Muscle layer of duodenum (tissue), 2 donors: ENCODE results near the gene ALKBH3.

ENCODE experiments used
- H3K27ac ChIP-seq: one replicate; pipeline ENCODE4 v1.7.0; 2013; ENCODE audit warnings: mild to moderate bottlenecking, low read length
- H3K27me3 ChIP-seq: one replicate; pipeline ENCODE4 v1.7.0; 2013; ENCODE audit warnings: low read depth, mild to moderate bottlenecking, control low read depth, low read length
- H3K36me3 ChIP-seq, 2 donors: one replicate each; pipeline ENCODE4 v1.7.0; 2013; ENCODE audit warnings: low read length in 2 of 2, control low read depth in 1 of 2, mild to moderate bottlenecking in 1 of 2; ENCODE audit not compliant: insufficient read depth in 2 of 2, control insufficient read depth in 1 of 2
- H3K4me1 ChIP-seq, 2 donors: one replicate each; pipeline ENCODE4 v1.7.0; 2013; ENCODE audit warnings: low read length in 2 of 2, mild to moderate bottlenecking in 2 of 2, control low read depth in 1 of 2, moderate library complexity in 1 of 2; ENCODE audit not compliant: insufficient read depth in 2 of 2, control insufficient read depth in 1 of 2
- H3K4me3 ChIP-seq, 2 donors: one replicate each; pipeline ENCODE4 v1.7.0; 2013; ENCODE audit warnings: low read length in 2 of 2, low read depth in 1 of 2, mild to moderate bottlenecking in 1 of 2
- H3K9me3 ChIP-seq, 2 donors: one replicate each; pipeline ENCODE4 v1.7.0; 2013; ENCODE audit warnings: low read length in 2 of 2, control low read depth in 1 of 2, mild to moderate bottlenecking in 1 of 2; ENCODE audit not compliant: control insufficient read depth in 1 of 2
- donor health status: healthy.

ALKBH3 gene

DNA sequence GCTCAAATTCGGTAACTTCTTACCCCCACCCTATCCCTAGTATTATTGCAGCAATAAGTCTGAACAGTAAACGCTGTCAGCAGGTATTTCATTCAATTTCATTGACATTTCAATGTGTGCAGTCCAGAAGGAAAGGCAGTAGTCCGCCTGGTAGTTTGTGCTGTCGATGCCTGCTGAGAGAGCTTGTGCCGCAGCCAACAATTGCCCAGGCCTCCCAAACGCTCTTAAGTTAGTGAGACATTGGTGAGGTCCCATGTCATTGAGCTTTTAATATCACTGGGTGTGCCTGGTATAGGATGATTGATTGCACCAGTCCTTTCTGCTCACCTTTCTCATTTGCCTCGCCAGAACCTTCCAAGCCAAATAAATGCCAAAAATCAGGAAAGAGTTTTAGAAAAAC is 28.1 kb downstream of the ALKBH3 start:
- H3K4me3 ChIP-seq = no peak overlapping the region
- H3K9me3 ChIP-seq = no peaks in the 10 kb centered on the region
- no peaks in the 10 kb centered on the region for H3K4me1 ChIP-seq
- peaks cover 10 to 30% of the 10 kb centered on the region in 2 donors for H3K36me3 ChIP-seq
- H3K27me3 ChIP-seq = no peaks in the 10 kb centered on the region
- no peak overlapping the region for H3K27ac ChIP-seq

DNA sequence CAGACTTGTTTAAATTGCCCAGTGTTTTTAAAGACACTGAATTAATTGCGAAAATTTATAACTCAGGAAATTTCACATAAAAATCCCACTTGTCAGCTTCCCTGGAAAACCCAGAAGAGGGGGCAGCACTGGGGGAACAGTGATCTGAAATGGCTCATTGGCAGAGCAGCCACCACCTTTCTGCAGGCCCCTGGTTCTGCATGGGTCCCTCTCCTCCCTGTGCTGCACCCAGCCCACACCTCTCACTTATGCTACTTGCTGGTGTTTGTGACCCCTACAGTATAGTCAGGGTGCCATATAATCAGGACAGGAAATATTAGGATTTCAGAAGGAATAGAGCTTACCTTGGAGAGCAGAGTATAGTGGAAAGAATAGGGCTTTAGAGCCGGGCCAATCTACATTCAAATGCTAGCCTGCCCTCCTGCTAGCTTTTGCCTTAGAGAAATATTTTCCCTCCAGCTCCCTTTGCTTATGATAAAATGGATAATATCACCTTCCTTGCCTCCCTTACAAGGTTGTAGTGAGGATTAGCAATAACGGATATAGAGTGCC is 33.3 kb downstream of the ALKBH3 start:
- peaks cover 10 to 15% of the 10 kb centered on the region in 2 donors for H3K4me1 ChIP-seq
- peaks cover 14 to 42% of the 10 kb centered on the region in 2 donors for H3K36me3 ChIP-seq
- no peaks in the 10 kb centered on the region for H3K9me3 ChIP-seq
- no peak overlapping the region for H3K27ac ChIP-seq
- H3K4me3 ChIP-seq = no peak overlapping the region
- H3K27me3 ChIP-seq = no peaks in the 10 kb centered on the region

DNA sequence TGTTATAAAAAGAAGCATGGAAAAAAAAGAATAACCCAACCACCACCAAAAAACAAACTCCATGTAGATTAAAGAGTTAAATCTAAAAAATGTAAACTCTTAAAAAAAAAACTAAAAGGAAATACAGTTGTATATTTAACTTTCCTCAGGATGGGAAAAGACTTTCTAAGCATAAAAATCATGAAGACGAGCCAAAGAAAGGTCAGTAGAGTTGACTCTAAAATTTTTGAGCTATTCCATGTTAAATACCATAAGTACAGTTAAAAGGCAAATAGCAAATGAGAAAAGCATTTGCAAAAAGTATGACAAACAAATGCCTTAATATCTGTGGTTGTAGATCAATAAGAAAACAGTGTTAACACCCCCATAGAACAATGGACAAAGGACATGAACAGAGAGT is 33.8 kb downstream of the ALKBH3 start:
- H3K9me3 ChIP-seq = no peaks in the 10 kb centered on the region
- peaks cover 13 to 21% of the 10 kb centered on the region in 2 donors for H3K4me1 ChIP-seq
- H3K4me3 ChIP-seq = no peak overlapping the region
- no peak overlapping the region for H3K27ac ChIP-seq
- H3K36me3 ChIP-seq = peaks cover 11 to 37% of the 10 kb centered on the region in 2 donors
- H3K27me3 ChIP-seq = no peaks in the 10 kb centered on the region

DNA sequence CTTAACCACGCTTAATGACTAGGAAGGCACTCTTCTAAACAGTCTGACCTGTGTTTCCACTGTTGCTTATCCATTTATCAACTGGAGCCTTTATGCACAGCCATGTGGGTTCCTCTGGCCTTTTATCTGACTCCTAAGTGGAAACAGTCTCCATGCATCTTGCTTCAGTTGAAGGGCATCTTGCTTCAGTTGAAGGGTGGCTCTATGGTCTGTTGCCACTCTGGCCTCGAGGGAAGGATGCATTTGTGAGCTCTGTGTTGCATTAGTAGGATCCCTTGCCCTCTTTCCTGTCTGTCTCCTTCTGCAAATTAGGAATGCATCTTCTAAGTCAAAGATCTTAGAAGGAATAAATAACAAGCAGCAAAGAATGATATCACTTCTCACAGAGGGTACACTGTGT is 36.0 kb downstream of the ALKBH3 start:
- no peak overlapping the region for H3K27ac ChIP-seq
- H3K4me1 ChIP-seq = peaks cover 24 to 32% of the 10 kb centered on the region in 2 donors
- no peaks in the 10 kb centered on the region for H3K9me3 ChIP-seq
- H3K4me3 ChIP-seq = no peak overlapping the region
- peaks cover 12 to 27% of the 10 kb centered on the region in 2 donors for H3K36me3 ChIP-seq
- H3K27me3 ChIP-seq = no peaks in the 10 kb centered on the region

DNA sequence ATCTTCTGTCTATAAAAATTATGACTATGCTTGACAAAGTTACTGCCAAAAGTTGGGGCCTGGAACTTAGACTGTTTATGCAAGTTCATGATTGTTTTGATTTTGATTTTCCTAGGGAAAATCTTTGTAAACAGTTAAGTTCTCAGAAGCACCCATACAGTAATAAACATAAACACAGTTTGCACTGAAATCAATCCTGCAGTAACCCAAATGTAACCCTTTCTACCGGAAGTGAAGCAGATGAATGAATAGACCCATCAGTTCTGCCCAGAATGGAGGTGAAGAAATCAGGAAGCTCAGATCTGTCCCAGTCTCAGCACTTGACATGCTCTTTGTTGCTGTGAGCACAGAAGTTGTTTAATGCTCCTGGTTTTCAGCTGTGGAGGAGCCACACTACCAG is 37.2 kb downstream of the ALKBH3 start:
- Histone ChIP-seq H3K4me1 (peaks cover 29 to 36% of the 10 kb centered on the region in 2 donors), H3K4me3 (no peak overlapping the region), H3K27me3 (no peaks in the 10 kb centered on the region), H3K27ac (peak overlapping the region; percentile 32), H3K36me3 (peaks cover 12 to 27% of the 10 kb centered on the region in 2 donors), H3K9me3 (no peaks in the 10 kb centered on the region)

DNA sequence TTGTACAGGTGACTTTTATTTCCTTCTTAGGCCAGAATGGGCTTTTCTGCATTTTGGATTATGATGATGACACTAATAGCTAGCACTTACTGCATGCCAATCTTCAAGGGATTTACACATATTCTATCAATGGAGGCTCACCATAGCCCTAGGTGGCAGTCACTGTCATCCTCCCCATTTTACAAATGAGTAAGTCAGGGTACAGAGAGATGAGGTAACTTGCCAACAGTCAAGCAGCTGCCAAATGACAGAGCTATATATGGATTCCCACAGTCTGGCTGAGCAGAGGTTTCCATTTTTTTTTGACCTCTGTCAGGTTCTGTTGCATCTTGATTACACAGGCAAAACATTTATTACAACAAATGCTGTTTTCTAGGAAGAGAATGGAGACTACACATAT is 38.0 kb downstream of the ALKBH3 start:
- H3K27ac ChIP-seq = peak overlapping the region; percentile 32
- H3K9me3 ChIP-seq = no peaks in the 10 kb centered on the region
- no peak overlapping the region for H3K4me3 ChIP-seq
- no peaks in the 10 kb centered on the region for H3K27me3 ChIP-seq
- H3K36me3 ChIP-seq = peaks cover 11 to 22% of the 10 kb centered on the region in 2 donors
- peaks cover 34 to 43% of the 10 kb centered on the region in 2 donors for H3K4me1 ChIP-seq

DNA sequence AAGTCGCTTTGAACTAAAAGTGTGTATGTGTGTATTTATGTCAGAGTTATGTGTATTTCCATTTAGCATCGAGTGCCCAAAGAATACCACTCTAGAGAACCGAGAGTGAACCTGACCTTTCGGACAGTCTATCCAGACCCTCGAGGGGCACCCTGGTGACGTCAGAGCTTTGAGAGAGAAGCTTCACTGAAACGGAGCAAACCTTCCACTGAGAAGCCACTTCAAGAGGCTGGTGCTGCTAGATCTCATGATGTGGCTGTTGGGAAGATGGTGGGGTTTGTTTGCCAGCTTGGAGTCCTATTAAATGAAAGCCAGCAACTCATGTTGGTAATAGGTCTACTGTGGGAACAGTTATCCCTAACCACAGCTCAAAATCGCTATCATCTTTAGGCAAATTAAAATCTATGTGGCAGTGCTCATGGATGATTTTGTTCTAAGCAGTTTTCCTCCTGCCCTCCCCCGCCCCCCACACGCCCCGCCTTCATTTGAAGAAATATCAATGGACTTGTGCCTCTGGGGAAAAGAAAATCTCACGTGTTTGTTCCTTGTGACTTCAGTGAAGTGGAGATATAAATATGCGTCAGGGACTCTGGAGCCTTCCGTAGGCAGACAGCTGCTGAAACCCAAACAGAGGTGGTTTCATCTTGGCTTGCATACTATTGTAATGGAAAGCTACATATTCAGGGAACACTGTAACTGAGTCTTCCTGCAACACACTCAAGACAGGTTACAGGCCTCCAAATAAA is 39.4 kb downstream of the ALKBH3 start:
- Histone ChIP-seq H3K27me3 (no peaks in the 10 kb centered on the region), H3K4me3 (no peak overlapping the region), H3K36me3 (peaks cover 6 to 11% of the 10 kb centered on the region in 2 donors), H3K27ac (peak overlapping the region; percentile 93), H3K9me3 (no peaks in the 10 kb centered on the region), H3K4me1 (peaks cover 46 to 49% of the 10 kb centered on the region in 2 donors)

DNA sequence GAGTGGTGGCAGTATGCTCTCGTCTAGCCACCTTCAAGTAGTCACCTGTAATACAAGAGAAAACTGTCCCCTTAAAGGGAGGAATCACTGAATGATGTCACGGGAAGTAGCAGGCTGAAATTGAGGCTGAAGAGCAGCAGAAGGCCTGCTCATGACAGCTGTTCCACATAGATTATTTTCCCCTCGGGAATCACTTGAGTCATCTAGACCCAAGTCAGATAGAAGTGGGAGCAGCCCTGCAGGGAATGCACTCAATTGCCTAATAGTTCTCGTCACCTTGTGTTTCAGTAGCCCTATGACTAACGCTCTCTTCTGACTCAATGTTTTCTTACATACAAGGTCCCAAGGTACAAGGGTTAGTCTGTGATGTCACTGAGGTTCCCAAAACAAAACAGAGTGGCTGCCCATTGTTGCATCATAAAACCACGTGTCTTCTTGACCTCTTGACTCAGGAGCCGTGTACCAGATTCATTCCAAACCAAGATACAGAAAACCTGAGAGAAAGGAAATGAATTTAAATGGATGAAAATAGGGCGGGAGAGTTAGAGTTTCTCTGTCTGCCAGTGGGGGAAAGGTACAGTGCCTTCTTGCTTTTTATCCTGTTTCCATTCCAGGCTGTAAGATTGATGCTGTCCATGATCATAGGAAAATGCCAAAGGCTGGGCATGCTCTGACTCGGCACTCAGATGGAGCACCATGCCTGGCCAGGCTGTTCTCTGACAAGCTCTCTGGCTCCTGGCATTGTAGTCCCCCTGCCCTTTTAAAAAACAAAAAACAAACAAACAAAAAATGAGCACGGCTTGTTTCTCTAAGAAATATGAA is 40.2 kb downstream of the ALKBH3 start:
- H3K4me1 ChIP-seq = peaks cover 49 to 54% of the 10 kb centered on the region in 2 donors
- peaks cover 6 to 11% of the 10 kb centered on the region in 2 donors for H3K36me3 ChIP-seq
- H3K9me3 ChIP-seq = no peaks in the 10 kb centered on the region
- no peak overlapping the region for H3K4me3 ChIP-seq
- H3K27me3 ChIP-seq = no peaks in the 10 kb centered on the region
- H3K27ac ChIP-seq = peak overlapping the region; percentile 93

DNA sequence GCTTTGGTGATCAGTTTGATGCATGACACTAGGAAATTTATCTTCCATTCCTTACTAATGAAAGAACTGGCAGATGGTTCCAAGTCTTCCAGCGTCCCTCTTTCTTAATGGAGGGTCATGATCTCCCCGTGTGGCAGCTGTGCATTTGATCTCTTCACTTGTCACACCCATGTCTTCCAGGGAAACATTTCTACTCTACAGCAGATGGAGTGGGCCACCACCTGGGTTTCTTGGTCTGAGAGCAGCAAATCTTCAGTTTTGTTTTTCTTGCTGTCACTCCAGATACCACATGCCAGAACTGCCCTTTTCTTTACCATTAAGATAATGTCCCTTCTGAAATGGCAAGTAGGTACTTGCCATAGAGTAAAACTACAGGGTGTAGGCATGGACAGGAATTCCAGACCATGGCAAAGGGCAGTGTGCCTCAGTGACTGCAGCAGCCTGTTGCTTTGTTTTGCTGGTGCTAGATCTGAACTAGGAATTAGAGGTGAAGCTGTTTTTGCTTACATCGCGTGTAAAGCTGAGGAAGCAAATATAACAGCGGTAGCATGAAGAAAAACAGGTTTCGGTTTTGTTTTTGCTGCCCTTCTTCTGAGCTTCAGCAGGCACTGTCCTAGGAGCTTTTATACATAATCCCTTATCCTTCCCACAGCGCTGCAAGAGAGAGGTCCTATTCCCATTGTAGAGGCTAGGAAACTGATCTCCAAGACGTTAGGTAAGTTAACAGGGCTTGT is 41.1 kb downstream of the ALKBH3 start:
- no peaks in the 10 kb centered on the region for H3K9me3 ChIP-seq
- no peaks in the 10 kb centered on the region for H3K27me3 ChIP-seq
- H3K4me3 ChIP-seq = no peak overlapping the region
- H3K27ac ChIP-seq = peak overlapping the region; percentile 93
- H3K4me1 ChIP-seq = peaks cover 49 to 61% of the 10 kb centered on the region in 2 donors
- H3K36me3 ChIP-seq = peaks cover 6% of the 10 kb centered on the region in 2 donors

DNA sequence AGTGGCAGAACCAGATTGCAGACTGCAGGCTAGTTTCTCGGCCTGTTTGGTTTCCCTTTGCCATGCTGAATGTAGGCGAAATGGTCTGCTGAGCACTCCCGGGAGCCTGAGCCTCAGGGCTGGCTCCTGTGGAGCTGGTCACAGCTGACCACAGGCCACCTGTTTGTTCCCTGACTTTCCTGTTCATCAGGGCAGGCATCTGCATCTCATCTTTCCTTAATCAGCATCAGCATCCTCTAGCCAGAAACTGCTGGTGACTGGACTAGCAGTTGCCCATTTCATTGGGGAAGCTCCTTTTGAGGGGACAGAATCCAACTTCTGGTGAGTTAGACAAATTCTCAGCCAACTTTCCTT is 41.6 kb downstream of the ALKBH3 start:
- Histone ChIP-seq H3K36me3 (peaks cover 6% of the 10 kb centered on the region in 2 donors), H3K27ac (peak overlapping the region; percentile 93), H3K9me3 (no peaks in the 10 kb centered on the region), H3K4me3 (no peak overlapping the region), H3K27me3 (no peaks in the 10 kb centered on the region), H3K4me1 (peaks cover 49 to 60% of the 10 kb centered on the region in 2 donors)
